ENCODE data around the gene FBXO24.

The FBXO24 gene

GRCh38 chr7:100545360-100546128 lies 40.6 kb upstream of the FBXO24 start:
- Histone ChIP-seq H3K79me2 (ENCODE audit: insufficient read depth, low read length) (no peaks in the 10 kb centered on the region), H3K27me3 (ENCODE audit: insufficient read depth, low read length) (no peaks in the 10 kb centered on the region; the same call in 1 of the 2 replicates), H3K4me3 (ENCODE audit: low read depth, low read length, poor library complexity, severe bottlenecking) (no peak overlapping the region), H3K9me2 (ENCODE audit: low read depth, low read length) (no peaks in the 10 kb centered on the region), H3K9ac (ENCODE audit: low read length) (no peak overlapping the region), H3K27ac (ENCODE audit: low read depth, low read length, poor library complexity, severe bottlenecking) (no peak overlapping the region), H3K36me3 (ENCODE audit: insufficient read depth, low read length) (peaks cover 2% of the 10 kb centered on the region; the same call in 1 of the 2 replicates), H3K4me2 (ENCODE audit: low read length) (no peak overlapping the region), H3K4me1 (ENCODE audit: insufficient read depth, low read length, severe bottlenecking) (peaks cover 13% of the 10 kb centered on the region), H3K9me3 (ENCODE audit: low read length) (no peaks in the 10 kb centered on the region), H2AFZ (ENCODE audit: low read length) (no peak overlapping the region), H4K20me1 (ENCODE audit: insufficient read depth, low read length) (no peaks in the 10 kb centered on the region; the same call in 1 of the 2 replicates), H3F3A (ENCODE audit: insufficient read depth, low read length) (no peaks in the 10 kb centered on the region)
- TF ChIP-seq CTCF (IDR thresholded peaks at IDR 0.05; ENCODE audit: low read length), result no peak
- no peak for TF ChIP-seq EZH2 (IDR thresholded peaks at IDR 0.05; ENCODE audit: borderline replicate concordance, low read length)

GRCh38 chr7:100546129-100546925 lies 39.8 kb upstream of the FBXO24 start:
- Histone ChIP-seq H2AFZ (ENCODE audit: low read length) (no peak overlapping the region), H3K27me3 (ENCODE audit: insufficient read depth, low read length) (no peaks in the 10 kb centered on the region; the same call in 1 of the 2 replicates), H3K9ac (ENCODE audit: low read length) (no peak overlapping the region), H3K27ac (ENCODE audit: low read depth, low read length, poor library complexity, severe bottlenecking) (no peak overlapping the region), H3K4me3 (ENCODE audit: low read depth, low read length, poor library complexity, severe bottlenecking) (no peak overlapping the region), H3K9me2 (ENCODE audit: low read depth, low read length) (no peaks in the 10 kb centered on the region), H3K36me3 (ENCODE audit: insufficient read depth, low read length) (peaks cover 3% of the 10 kb centered on the region; the same call in 1 of the 2 replicates), H3K79me2 (ENCODE audit: insufficient read depth, low read length) (no peaks in the 10 kb centered on the region), H3F3A (ENCODE audit: insufficient read depth, low read length) (no peaks in the 10 kb centered on the region), H4K20me1 (ENCODE audit: insufficient read depth, low read length) (no peaks in the 10 kb centered on the region; the same call in 1 of the 2 replicates), H3K9me3 (ENCODE audit: low read length) (no peaks in the 10 kb centered on the region), H3K4me1 (ENCODE audit: insufficient read depth, low read length, severe bottlenecking) (peaks cover 14% of the 10 kb centered on the region), H3K4me2 (ENCODE audit: low read length) (no peak overlapping the region)
- TF ChIP-seq CTCF (IDR thresholded peaks at IDR 0.05; ENCODE audit: low read length), result no peak

- Histone ChIP-seq H2AFZ (ENCODE audit: low read length) (no peak overlapping the region), H3F3A (ENCODE audit: insufficient read depth, low read length) (no peaks in the 10 kb centered on the region), H3K9ac (ENCODE audit: low read length) (no peak overlapping the region), H3K79me2 (ENCODE audit: insufficient read depth, low read length) (no peaks in the 10 kb centered on the region), H3K9me2 (ENCODE audit: low read depth, low read length) (no peaks in the 10 kb centered on the region), H3K4me2 (ENCODE audit: low read length) (no peak overlapping the region), H3K27me3 (ENCODE audit: insufficient read depth, low read length) (no peaks in the 10 kb centered on the region; the same call in 1 of the 2 replicates), H3K9me3 (ENCODE audit: low read length) (no peaks in the 10 kb centered on the region), H3K36me3 (ENCODE audit: insufficient read depth, low read length) (peaks cover 3% of the 10 kb centered on the region; the same call in 1 of the 2 replicates), H4K20me1 (ENCODE audit: insufficient read depth, low read length) (no peaks in the 10 kb centered on the region; the same call in 1 of the 2 replicates), H3K27ac (ENCODE audit: low read depth, low read length, poor library complexity, severe bottlenecking) (no peak overlapping the region), H3K4me3 (ENCODE audit: low read depth, low read length, poor library complexity, severe bottlenecking) (no peak overlapping the region), H3K4me1 (ENCODE audit: insufficient read depth, low read length, severe bottlenecking) (peaks cover 14% of the 10 kb centered on the region)
- TF ChIP-seq EZH2 (IDR thresholded peaks at IDR 0.05; ENCODE audit: borderline replicate concordance, low read length) (no peak), CTCF (IDR thresholded peaks at IDR 0.05; ENCODE audit: low read length) (no peak)
Measured at GRCh38 chr7:100546926-100547800, 39.0 kb upstream of the FBXO24 start.

Measured in OCI-LY1 (cell line).